Spleen (tissue), 7 donors: Measurements from ENCODE around the gene SIRT3.

Source experiments
- POLR2AphosphoS5 ChIP-seq, 3 donors: sonication (generic); formaldehyde crosslinking; IDR thresholded peaks; one replicate each; pipeline ENCODE4 v1.5.1; 2017; ENCODE audit warnings: antibody characterized with exemption in 3 of 3
- TF ChIP-seq, protein P1 (sequence below), 11 experiments: fragments of 200-600 bp in 7 of 11; fragments of 450-650 bp in 4 of 11; sonication (generic) in 4 of 11; IDR thresholded peaks in 8 of 11; conservative IDR thresholded peaks in 3 of 11; 1 replicate in 7 of 11; 2 replicates in 4 of 11; pipeline versions ENCODE4 v1.4.0 to v1.8.0; 2016 to 2021; ENCODE audit warnings: antibody characterized with exemption in 11 of 11, inconsistent platforms in 4 of 11, mild to moderate bottlenecking in 1 of 11
- donor health status: DM: no; HTN: no; CAD: no; lungs with moderate emphysema.
- donor health status: DM: no; HTN: no; CAD: no.
- donor health status: DM: no; HTN: no; CAD: no.

DNA sequence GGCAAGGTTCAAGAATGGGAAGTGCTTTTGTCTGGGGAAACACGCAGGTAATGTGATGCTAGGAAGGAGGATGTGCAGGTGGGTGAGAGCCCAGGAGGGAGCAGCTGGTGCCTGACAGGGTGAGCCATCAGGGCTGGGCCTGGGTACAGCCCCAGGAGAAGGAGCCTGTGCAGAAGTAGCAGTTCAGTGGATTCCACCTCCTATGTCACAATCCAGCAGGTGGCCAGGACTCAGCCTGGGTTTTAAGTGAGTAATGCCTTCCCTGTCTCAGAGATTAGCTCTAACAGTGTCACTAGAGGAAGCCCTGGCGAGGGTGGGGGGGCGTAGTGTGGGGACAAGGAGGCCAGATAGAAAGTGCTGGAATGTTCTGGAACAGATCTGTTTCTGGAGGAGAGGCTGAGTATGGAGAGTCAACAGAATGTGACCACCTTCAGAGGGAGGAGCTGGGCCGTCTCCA lies 20.5 kb downstream of the SIRT3 start:
- TF ChIP-seq, protein P1, sequence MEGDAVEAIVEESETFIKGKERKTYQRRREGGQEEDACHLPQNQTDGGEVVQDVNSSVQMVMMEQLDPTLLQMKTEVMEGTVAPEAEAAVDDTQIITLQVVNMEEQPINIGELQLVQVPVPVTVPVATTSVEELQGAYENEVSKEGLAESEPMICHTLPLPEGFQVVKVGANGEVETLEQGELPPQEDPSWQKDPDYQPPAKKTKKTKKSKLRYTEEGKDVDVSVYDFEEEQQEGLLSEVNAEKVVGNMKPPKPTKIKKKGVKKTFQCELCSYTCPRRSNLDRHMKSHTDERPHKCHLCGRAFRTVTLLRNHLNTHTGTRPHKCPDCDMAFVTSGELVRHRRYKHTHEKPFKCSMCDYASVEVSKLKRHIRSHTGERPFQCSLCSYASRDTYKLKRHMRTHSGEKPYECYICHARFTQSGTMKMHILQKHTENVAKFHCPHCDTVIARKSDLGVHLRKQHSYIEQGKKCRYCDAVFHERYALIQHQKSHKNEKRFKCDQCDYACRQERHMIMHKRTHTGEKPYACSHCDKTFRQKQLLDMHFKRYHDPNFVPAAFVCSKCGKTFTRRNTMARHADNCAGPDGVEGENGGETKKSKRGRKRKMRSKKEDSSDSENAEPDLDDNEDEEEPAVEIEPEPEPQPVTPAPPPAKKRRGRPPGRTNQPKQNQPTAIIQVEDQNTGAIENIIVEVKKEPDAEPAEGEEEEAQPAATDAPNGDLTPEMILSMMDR (IDR thresholded peaks at IDR 0.05 in 8 of 11, conservative IDR thresholded peaks at IDR 0.05 in 3 of 11): no peak
- TF ChIP-seq POLR2AphosphoS5 (IDR thresholded peaks at IDR 0.05): peak in 1 of 3 donors; percentile 41
